GM12878 (cell line): ENCODE results near the gene KEL. TPM values are rescaled to one million over a fixed set of nuclear protein-coding genes. Genes with fewer than 3 reads are reported as not detected.

Source experiments
- ATAC-seq: fragments of 200-7000 bp; cut with Tn5 transposase; 3 replicates; pipeline ENCODE4 v1.9.1; 2020; ENCODE audit warnings: mild to moderate bottlenecking, moderate library complexity
- BruUV-seq: library from RNA; stranded (reverse); fragments of 400-500 nt; replicated peaks from 2 replicates; lab custom pipeline; 2021; lab: Mats Ljungman, UMichigan
- CTCF ChIA-PET: fragments of 300-600 bp; sonication (Branson Sonifier 250); formaldehyde crosslinking; extraction: SDS; loops from one replicate; lab custom pipeline; 2021; ENCODE audit warnings: inconsistent platforms; lab: Yijun Ruan, JAX
- POLR2A ChIA-PET: fragments of 350-600 bp; formaldehyde crosslinking; extraction: SDS; loops from one replicate; lab custom pipeline; 2021; ENCODE audit warnings: inconsistent platforms; lab: Charles Lee
- RAD21 ChIA-PET: fragments of 300-600 bp; sonication (Branson Sonifier 250); formaldehyde crosslinking; loops from one replicate; lab custom pipeline; 2023; ENCODE audit warnings: antibody characterized with exemption; ENCODE audit not compliant: unreplicated experiment; lab: Charles Lee
- SMC1A ChIA-PET: fragments of 300-600 bp; sonication (Branson Sonifier 250); formaldehyde crosslinking; loops from one replicate; lab custom pipeline; 2023; ENCODE audit not compliant: unreplicated experiment, uncharacterized antibody; lab: Charles Lee
- DNase-seq: peaks from one replicate; pipeline ENCODE4 v3.0.0-alpha.2; 2011; ENCODE audit warnings: low read depth, low spot score
- FAIRE-seq: peaks from 3 replicates; lab custom pipeline; 2011; peaks lifted over from hg19 to GRCh38; lab: Jason Lieb, UNC
- H2AFZ ChIP-seq: 2 replicates; pipeline ENCODE4 v1.6.0; 2011; ENCODE audit warnings: low read depth, low read length, control low read depth; ENCODE audit not compliant: control insufficient read depth
- H3K27ac ChIP-seq: 2 replicates; pipeline ENCODE4 v1.5.1; 2011; ENCODE audit warnings: control low read depth; ENCODE audit not compliant: control insufficient read depth, insufficient read depth
- H3K27me3 ChIP-seq, 2 experiments: replicated peaks in 1 of 2; 2 replicates each; pipeline versions ENCODE4 v1.6.0 to v1.6.1; 2011; ENCODE audit warnings: low read length in 1 of 2; ENCODE audit not compliant: control insufficient read depth in 2 of 2, insufficient read depth in 2 of 2
- H3K36me3 ChIP-seq, 2 experiments: 2 replicates each; pipeline ENCODE4 v1.5.1; 2011; ENCODE audit warnings: low read length in 1 of 2; ENCODE audit not compliant: control insufficient read depth in 2 of 2, insufficient read depth in 2 of 2
- H3K4me1 ChIP-seq: 2 replicates; pipeline ENCODE4 v1.6.1; 2011; ENCODE audit warnings: mild to moderate bottlenecking, low read length, moderate library complexity, mixed read lengths; ENCODE audit not compliant: control insufficient read depth, insufficient read depth
- H3K4me2 ChIP-seq: 2 replicates; pipeline ENCODE4 v1.6.0; 2011; ENCODE audit warnings: control low read depth; ENCODE audit not compliant: control insufficient read depth, insufficient read depth
- H3K4me3 ChIP-seq: fragments of 200-600 bp; sonication (generic); 2 replicates; pipeline ENCODE4 v1.5.1; 2016
- H3K79me2 ChIP-seq: 2 replicates; pipeline ENCODE4 v1.6.0; 2011; ENCODE audit warnings: low read length; ENCODE audit not compliant: control insufficient read depth, insufficient read depth
- H3K9ac ChIP-seq: 2 replicates; pipeline ENCODE4 v1.8.0; 2011; ENCODE audit warnings: low read length, control low read depth, mixed read lengths; ENCODE audit not compliant: control insufficient read depth, insufficient read depth
- H3K9me3 ChIP-seq: replicated peaks from 3 replicates; pipeline ENCODE4 v1.5.1; 2011; ENCODE audit warnings: mild to moderate bottlenecking, low read length; ENCODE audit not compliant: control insufficient read depth, insufficient read depth
- H4K20me1 ChIP-seq: 2 replicates; pipeline ENCODE4 v1.6.0; 2011; ENCODE audit not compliant: control insufficient read depth, insufficient read depth
- IKZF2 ChIP-seq, 2 experiments: fragments of 450-650 bp; IDR thresholded peaks; 2 replicates each; pipeline ENCODE4 v1.6.1; 2017; ENCODE audit warnings: mild to moderate bottlenecking in 2 of 2, moderate library complexity in 2 of 2
- KLF5 ChIP-seq: fragments of 450-650 bp; IDR thresholded peaks from 2 replicates; pipeline ENCODE4 v1.6.1; 2014; ENCODE audit warnings: mild to moderate bottlenecking; ENCODE audit not compliant: partially characterized antibody
- LARP7 ChIP-seq: fragments of 450-650 bp; IDR thresholded peaks from 2 replicates; pipeline ENCODE4 v1.6.1; 2017; ENCODE audit warnings: mild to moderate bottlenecking
- MEF2B ChIP-seq: fragments of 450-650 bp; IDR thresholded peaks from 2 replicates; pipeline ENCODE4 v1.6.1; 2018; ENCODE audit warnings: mild to moderate bottlenecking, moderate library complexity; ENCODE audit not compliant: partially characterized antibody, poor library complexity, severe bottlenecking
- MTA2 ChIP-seq: fragments of 450-650 bp; IDR thresholded peaks from 2 replicates; pipeline ENCODE4 v1.6.1; 2016; ENCODE audit warnings: low read depth, mild to moderate bottlenecking, moderate library complexity
- MTA3 ChIP-seq: IDR thresholded peaks from 2 replicates; pipeline ENCODE4 v1.6.1; 2012; ENCODE audit warnings: low read length, inconsistent platforms, borderline replicate concordance
- NBN ChIP-seq: fragments of 450-650 bp; IDR thresholded peaks from 2 replicates; pipeline ENCODE4 v1.6.1; 2016
- RAD51 ChIP-seq: fragments of 450-650 bp; IDR thresholded peaks from 2 replicates; pipeline ENCODE4 v1.6.1; 2016; ENCODE audit warnings: moderate library complexity, mild to moderate bottlenecking, inconsistent platforms
- ZNF217 ChIP-seq: fragments of 450-650 bp; IDR thresholded peaks from 2 replicates; pipeline ENCODE4 v1.6.1; 2017; ENCODE audit warnings: antibody characterized with exemption, mild to moderate bottlenecking
- WGBS: methylation state at CpG from one replicate; pipeline ENCODE4 v1.1.6; 2016; ENCODE audit warnings: low lambda C conversion rate; ENCODE audit not compliant: insufficient replicate concordance, insufficient coverage; ENCODE audit errors: missing lambda C conversion rate; 5-methylcytosine and 5-hydroxymethylcytosine counted together
- in situ Hi-C: fragments of 300-500 bp; cut with MboI; formaldehyde crosslinking; loops from 9 replicates; pipeline ENCODE4 v1.14.3; 2018; ENCODE audit warnings: mixed read lengths
- intact Hi-C: fragments of 100-400 bp; cut with micrococcal nuclease; formaldehyde crosslinking; loops from one replicate; pipeline ENCODE4 v1.14.2; 2022; ENCODE audit not compliant: unreplicated experiment
- polyA plus RNA-seq, 11 experiments: library from polyadenylated mRNA; depleted of rRNA in 4 of 11; unstranded in 6 of 11; stranded (reverse) in 5 of 11; fragments of >200 nt; fragmentation: Nextera tagmentation in 4 of 11; fragmentation: Illumina TruSeq in 1 of 11; extraction: Ambion mirVana in 4 of 11; extraction: Trizol in 1 of 11; gene quantifications; 1 replicate in 1 of 11; 2 replicates in 10 of 11; pipeline versions ENCODE4 v1.2.1 to v1.2.3, GENCODE V29; 2011 to 2016; ENCODE audit warnings: inconsistent platforms in 2 of 11, missing spikeins in 2 of 11, low read depth in 1 of 11
- total RNA-seq, 4 experiments: library from RNA; depleted of rRNA in 3 of 4; stranded (reverse); fragments of >200 nt in 3 of 4; fragmentation: Illumina TruSeq in 1 of 4; extraction: Trizol in 1 of 4; gene quantifications; 2 replicates each; pipeline versions ENCODE4 v1.2.1 to v1.2.3, GENCODE V29; 2013 to 2021
- TF ChIP-seq, protein P1 (sequence below), 3 experiments: IDR thresholded peaks in 2 of 3; conservative IDR thresholded peaks in 1 of 3; 2 replicates each; pipeline ENCODE4 v1.5.1; 2011; ENCODE audit warnings: low read depth in 3 of 3, low read length in 3 of 3, mild to moderate bottlenecking in 3 of 3, control low read depth in 2 of 3, moderate library complexity in 2 of 3, inconsistent platforms in 1 of 3, mixed read lengths in 1 of 3; ENCODE audit not compliant: control insufficient read depth in 2 of 3, insufficient read depth in 1 of 3; ENCODE audit errors: extremely low read depth in 1 of 3
- TF ChIP-seq, protein P2 (sequence below): fragments of 450-650 bp; IDR thresholded peaks from 2 replicates; pipeline ENCODE4 v1.6.1; 2016; ENCODE audit warnings: mild to moderate bottlenecking
- TF ChIP-seq, protein P3 (sequence below): fragments of 450-650 bp; IDR thresholded peaks from 2 replicates; pipeline ENCODE4 v1.6.1; 2018; ENCODE audit warnings: borderline replicate concordance, mild to moderate bottlenecking; ENCODE audit not compliant: partially characterized antibody

The KEL gene
- total and polyA plus RNA-seq, 10 of the 15 experiments (the other 5 are each of a cell fraction or from before 2014, with no cell fraction given), result 0.10 to 0.73 (median 0.23) TPM; not detected in 2

DNA sequence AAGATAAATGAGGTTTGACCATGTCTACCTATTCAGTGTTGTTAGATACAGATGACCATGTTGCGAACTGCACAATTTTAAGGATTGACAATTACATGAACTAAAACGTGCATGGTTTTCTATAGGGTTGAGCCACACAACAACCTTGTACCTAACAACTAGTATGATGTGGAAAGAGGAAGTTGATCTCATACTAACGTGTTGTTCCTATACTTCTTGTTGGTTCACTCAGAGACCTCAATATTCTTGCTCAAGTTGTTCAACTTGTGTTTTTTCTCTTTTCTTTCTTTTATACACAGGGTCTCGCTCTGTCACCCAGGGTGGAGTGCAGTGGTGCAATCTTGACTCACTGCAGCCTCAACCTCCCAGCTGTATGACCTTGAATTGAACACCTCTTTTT lies 6.1 kb upstream of the KEL start:
- no peaks in the 10 kb centered on the region for H3K4me1 ChIP-seq
- intact Hi-C loops, result no loop called here
- no peak overlapping the region for H3K9ac ChIP-seq
- no peak overlapping the region for H2AFZ ChIP-seq
- WGBS, result 10% methylated on average over 4 of the region's 4 CpGs
- BruUV-seq, result no TSS peak
- in situ Hi-C loops, result no loop called here
- no peak overlapping the region for H3K27ac ChIP-seq
- no peaks in the 10 kb centered on the region; a peak in 3 of 4 replicates for H3K27me3 ChIP-seq
- no peaks in the 10 kb centered on the region for H3K79me2 ChIP-seq
- H4K20me1 ChIP-seq, result no peaks in the 10 kb centered on the region
- H3K4me3 ChIP-seq, result no peak overlapping the region
- no peak for FAIRE-seq
- DNase-seq, result no peak
- no peaks in the 10 kb centered on the region for H3K36me3 ChIP-seq
- no peaks in the 10 kb centered on the region for H3K9me3 ChIP-seq
- ChIA-PET SMC1A (no interaction called here), CTCF (interaction anchor here (1.4 kb wide), 1 partner anchor 34 kb away, joined by 3 read pairs; no protein-coding TSS in a partner anchor), POLR2A (no interaction called here), RAD21 (no interaction called here)
- ATAC-seq, result no peak
- no peak overlapping the region for H3K4me2 ChIP-seq
- TF ChIP-seq ZNF217 (no peak), MTA2 (no peak)
- TF ChIP-seq, protein P1, sequence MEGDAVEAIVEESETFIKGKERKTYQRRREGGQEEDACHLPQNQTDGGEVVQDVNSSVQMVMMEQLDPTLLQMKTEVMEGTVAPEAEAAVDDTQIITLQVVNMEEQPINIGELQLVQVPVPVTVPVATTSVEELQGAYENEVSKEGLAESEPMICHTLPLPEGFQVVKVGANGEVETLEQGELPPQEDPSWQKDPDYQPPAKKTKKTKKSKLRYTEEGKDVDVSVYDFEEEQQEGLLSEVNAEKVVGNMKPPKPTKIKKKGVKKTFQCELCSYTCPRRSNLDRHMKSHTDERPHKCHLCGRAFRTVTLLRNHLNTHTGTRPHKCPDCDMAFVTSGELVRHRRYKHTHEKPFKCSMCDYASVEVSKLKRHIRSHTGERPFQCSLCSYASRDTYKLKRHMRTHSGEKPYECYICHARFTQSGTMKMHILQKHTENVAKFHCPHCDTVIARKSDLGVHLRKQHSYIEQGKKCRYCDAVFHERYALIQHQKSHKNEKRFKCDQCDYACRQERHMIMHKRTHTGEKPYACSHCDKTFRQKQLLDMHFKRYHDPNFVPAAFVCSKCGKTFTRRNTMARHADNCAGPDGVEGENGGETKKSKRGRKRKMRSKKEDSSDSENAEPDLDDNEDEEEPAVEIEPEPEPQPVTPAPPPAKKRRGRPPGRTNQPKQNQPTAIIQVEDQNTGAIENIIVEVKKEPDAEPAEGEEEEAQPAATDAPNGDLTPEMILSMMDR (IDR thresholded peaks at IDR 0.05 in 2 of 3, conservative IDR thresholded peaks at IDR 0.05 in 1 of 3; ENCODE audit: control insufficient read depth in 2 of 3, extremely low read depth in 1 of 3, insufficient read depth in 1 of 3, low read depth in 3 of 3, low read length in 3 of 3), result no peak

DNA sequence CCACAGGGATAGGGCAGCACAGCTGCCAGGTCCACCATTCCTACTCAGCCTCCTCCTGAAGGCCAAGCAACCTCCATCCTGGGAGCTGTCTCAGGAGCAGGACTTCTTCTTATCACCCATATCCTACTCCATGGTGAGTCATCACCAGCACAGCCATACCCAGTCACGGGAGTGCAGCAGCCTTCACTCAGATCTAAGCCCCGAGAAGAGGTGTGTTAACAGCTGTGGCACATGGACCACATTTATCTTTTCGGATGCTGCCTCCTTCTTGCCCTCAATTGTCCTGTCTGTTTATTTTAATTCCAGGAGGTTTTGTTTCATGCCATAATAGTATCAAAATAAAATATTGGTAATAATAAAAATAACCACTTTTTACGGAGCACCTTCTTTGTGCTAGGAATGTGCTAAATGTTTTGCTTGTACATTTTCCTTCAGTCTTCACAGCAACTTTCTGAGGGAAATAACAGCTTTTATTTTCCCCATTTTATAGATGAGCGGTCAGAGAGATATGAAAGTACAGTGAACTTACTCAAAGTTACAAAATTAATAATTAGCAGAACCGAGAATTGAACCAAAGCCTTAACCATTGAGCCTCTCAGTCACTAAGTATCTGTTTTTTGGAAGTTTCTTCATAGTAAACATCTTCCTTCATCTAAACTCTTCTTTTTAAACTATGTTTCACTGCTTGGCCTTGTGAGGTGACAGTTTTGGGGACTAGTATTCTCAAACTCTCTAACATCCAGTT lies 2.5 kb upstream of the KEL start:
- POLR2A ChIA-PET, result no interaction called here
- Histone ChIP-seq H3K36me3 (no peaks in the 10 kb centered on the region), H3K9ac (no peak overlapping the region), H3K79me2 (no peaks in the 10 kb centered on the region), H3K4me1 (no peaks in the 10 kb centered on the region), H3K27me3 (no peaks in the 10 kb centered on the region; a peak in 3 of 4 replicates), H3K9me3 (no peaks in the 10 kb centered on the region), H2AFZ (no peak overlapping the region), H3K27ac (no peak overlapping the region), H4K20me1 (no peaks in the 10 kb centered on the region), H3K4me3 (no peak overlapping the region), H3K4me2 (no peak overlapping the region)
- ATAC-seq (no peak; the same call in 2 of the 3 replicates), FAIRE-seq (no peak), DNase-seq (no peak)
- CTCF ChIA-PET, result interaction anchor here (0.8 to 2.3 kb wide), 3 partner anchors 85 to 276 kb away, joined by 3 to 5 read pairs (median 3); no protein-coding TSS in a partner anchor
- 38% methylated on average over 6 of the region's 6 CpGs for WGBS
- in situ Hi-C loops (no loop called here), intact Hi-C loops (no loop called here)
- RAD21 ChIA-PET, result no interaction called here
- SMC1A ChIA-PET, result no interaction called here
- BruUV-seq, result no TSS peak
- TF ChIP-seq, protein P2, sequence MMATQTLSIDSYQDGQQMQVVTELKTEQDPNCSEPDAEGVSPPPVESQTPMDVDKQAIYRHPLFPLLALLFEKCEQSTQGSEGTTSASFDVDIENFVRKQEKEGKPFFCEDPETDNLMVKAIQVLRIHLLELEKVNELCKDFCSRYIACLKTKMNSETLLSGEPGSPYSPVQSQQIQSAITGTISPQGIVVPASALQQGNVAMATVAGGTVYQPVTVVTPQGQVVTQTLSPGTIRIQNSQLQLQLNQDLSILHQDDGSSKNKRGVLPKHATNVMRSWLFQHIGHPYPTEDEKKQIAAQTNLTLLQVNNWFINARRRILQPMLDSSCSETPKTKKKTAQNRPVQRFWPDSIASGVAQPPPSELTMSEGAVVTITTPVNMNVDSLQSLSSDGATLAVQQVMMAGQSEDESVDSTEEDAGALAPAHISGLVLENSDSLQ, result no peak
- TF ChIP-seq MEF2B (no peak), NBN (no peak), RAD51 (no peak), IKZF2 (IDR thresholded peaks at IDR 0.05) (no peak), KLF5 (no peak), MTA3 (no peak), LARP7 (no peak)
- TF ChIP-seq, protein P3, sequence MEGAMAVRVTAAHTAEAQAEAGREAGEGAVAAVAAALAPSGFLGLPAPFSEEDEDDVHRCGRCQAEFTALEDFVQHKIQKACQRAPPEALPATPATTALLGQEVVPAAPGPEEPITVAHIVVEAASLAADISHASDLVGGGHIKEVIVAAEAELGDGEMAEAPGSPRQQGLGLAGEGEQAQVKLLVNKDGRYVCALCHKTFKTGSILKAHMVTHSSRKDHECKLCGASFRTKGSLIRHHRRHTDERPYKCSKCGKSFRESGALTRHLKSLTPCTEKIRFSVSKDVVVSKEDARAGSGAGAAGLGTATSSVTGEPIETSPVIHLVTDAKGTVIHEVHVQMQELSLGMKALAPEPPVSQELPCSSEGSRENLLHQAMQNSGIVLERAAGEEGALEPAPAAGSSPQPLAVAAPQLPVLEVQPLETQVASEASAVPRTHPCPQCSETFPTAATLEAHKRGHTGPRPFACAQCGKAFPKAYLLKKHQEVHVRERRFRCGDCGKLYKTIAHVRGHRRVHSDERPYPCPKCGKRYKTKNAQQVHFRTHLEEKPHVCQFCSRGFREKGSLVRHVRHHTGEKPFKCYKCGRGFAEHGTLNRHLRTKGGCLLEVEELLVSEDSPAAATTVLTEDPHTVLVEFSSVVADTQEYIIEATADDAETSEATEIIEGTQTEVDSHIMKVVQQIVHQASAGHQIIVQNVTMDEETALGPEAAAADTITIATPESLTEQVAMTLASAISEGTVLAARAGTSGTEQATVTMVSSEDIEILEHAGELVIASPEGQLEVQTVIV, result no peak
